HepG2 (cell line): ENCODE measurements around the gene ACP1. TPM values are rescaled to one million over a fixed set of nuclear protein-coding genes. Genes with fewer than 3 reads are reported as not detected.

ENCODE experiments used
- ARID2 ChIP-seq: sonication (generic); formaldehyde crosslinking; IDR thresholded peaks from 2 replicates; pipeline ENCODE4 v1.8.1; 2022; ENCODE audit warnings: mild to moderate bottlenecking, missing genetic modification reagents, borderline replicate concordance
- CBX1 ChIP-seq: IDR thresholded peaks from one replicate; pipeline ENCODE4 v1.6.1; 2016; ENCODE audit warnings: antibody characterized with exemption, low read depth
- FLYWCH1 ChIP-seq: sonication (generic); formaldehyde crosslinking; IDR thresholded peaks from 2 replicates; pipeline ENCODE4 v1.8.1; 2023; ENCODE audit warnings: mild to moderate bottlenecking, missing genetic modification reagents
- FOXP4 ChIP-seq: sonication (generic); formaldehyde crosslinking; IDR thresholded peaks from 2 replicates; pipeline ENCODE4 v1.4.0; 2020; ENCODE audit warnings: missing genetic modification reagents
- HIC2 ChIP-seq: sonication (generic); formaldehyde crosslinking; IDR thresholded peaks from 2 replicates; pipeline ENCODE4 v1.9.0; 2022; ENCODE audit warnings: low read depth, missing genetic modification reagents
- IRX3 ChIP-seq: sonication (generic); formaldehyde crosslinking; IDR thresholded peaks from 2 replicates; pipeline ENCODE4 v1.8.1; 2023; ENCODE audit warnings: mild to moderate bottlenecking, low read depth, missing genetic modification reagents, borderline replicate concordance
- ISL2 ChIP-seq: sonication (generic); formaldehyde crosslinking; IDR thresholded peaks from 2 replicates; pipeline ENCODE4 v1.5.0; 2020; ENCODE audit warnings: missing genetic modification reagents
- JUN ChIP-seq: sonication (generic); formaldehyde crosslinking; IDR thresholded peaks from 2 replicates; pipeline ENCODE4 v1.4.0; 2020; ENCODE audit warnings: mild to moderate bottlenecking, missing genetic modification reagents
- NFYB ChIP-seq: sonication (generic); formaldehyde crosslinking; IDR thresholded peaks from 2 replicates; pipeline ENCODE4 v1.4.0; 2020; ENCODE audit warnings: missing genetic modification reagents
- PHB2 ChIP-seq: fragments of 450-650 bp; IDR thresholded peaks from 2 replicates; pipeline ENCODE4 v1.6.1; 2018; ENCODE audit not compliant: partially characterized antibody
- ZFP36L2 ChIP-seq: sonication (generic); formaldehyde crosslinking; IDR thresholded peaks from 2 replicates; pipeline ENCODE4 v1.4.0; 2020; ENCODE audit warnings: missing genetic modification reagents
- ZMYM4 ChIP-seq: sonication (generic); formaldehyde crosslinking; IDR thresholded peaks from 2 replicates; pipeline ENCODE4 v1.8.1; 2023; ENCODE audit warnings: mild to moderate bottlenecking, missing genetic modification reagents
- ZNF136 ChIP-seq: sonication (generic); formaldehyde crosslinking; IDR thresholded peaks from 2 replicates; pipeline ENCODE4 v1.8.1; 2022; ENCODE audit warnings: low read depth, mild to moderate bottlenecking, moderate library complexity, missing genetic modification reagents
- ZNF205 ChIP-seq: IDR thresholded peaks from 2 replicates; pipeline ENCODE4 v1.6.1; 2018; ENCODE audit warnings: missing biosample characterization, missing genetic modification reagents
- ZNF337 ChIP-seq: sonication (generic); formaldehyde crosslinking; IDR thresholded peaks from 2 replicates; pipeline ENCODE4 v1.5.1; 2020; ENCODE audit warnings: missing genetic modification reagents, low read depth, mild to moderate bottlenecking, borderline replicate concordance
- ZNF646 ChIP-seq: sonication (generic); formaldehyde crosslinking; IDR thresholded peaks from 2 replicates; pipeline ENCODE4 v1.9.0; 2021; ENCODE audit warnings: mild to moderate bottlenecking, missing genetic modification reagents
- ZNF672 ChIP-seq: sonication (generic); formaldehyde crosslinking; IDR thresholded peaks from 2 replicates; pipeline ENCODE4 v1.8.1; 2022; ENCODE audit warnings: missing genetic modification reagents
- ZNF841 ChIP-seq: sonication (generic); formaldehyde crosslinking; IDR thresholded peaks from 2 replicates; pipeline ENCODE4 v1.8.1; 2023; ENCODE audit warnings: missing genetic modification reagents, borderline replicate concordance
- polyA plus RNA-seq, 8 experiments: library from polyadenylated mRNA; depleted of rRNA in 3 of 8; stranded (reverse) in 7 of 8; unstranded in 1 of 8; fragments of >200 nt; fragmentation: Illumina TruSeq in 4 of 8; extraction: Trizol in 4 of 8; gene quantifications; 2 replicates each; pipeline versions ENCODE4 v1.2.1 to v1.2.3, GENCODE V29; 2011 to 2016; ENCODE audit warnings: low read depth in 4 of 8, missing spikeins in 1 of 8, mixed read lengths in 1 of 8; ENCODE audit not compliant: insufficient read depth in 1 of 8
- total RNA-seq, 5 experiments: library from RNA; depleted of rRNA; stranded (reverse); fragments of >200 nt; fragmentation: Illumina TruSeq; extraction: Trizol; gene quantifications; 2 replicates each; pipeline ENCODE4 v1.2.3, GENCODE V29; 2016; ENCODE audit warnings: low read depth in 1 of 5
- TF ChIP-seq, protein P1 (sequence below): sonication (generic); formaldehyde crosslinking; IDR thresholded peaks from 2 replicates; pipeline ENCODE4 v1.9.0; 2021; ENCODE audit warnings: missing genetic modification reagents, mild to moderate bottlenecking, borderline replicate concordance

The ACP1 gene
- total and polyA plus RNA-seq, 2 of the 13 experiments (the other 11 are each of a cell fraction or from before 2014, with no cell fraction given) = 246 to 348 TPM

DNA sequence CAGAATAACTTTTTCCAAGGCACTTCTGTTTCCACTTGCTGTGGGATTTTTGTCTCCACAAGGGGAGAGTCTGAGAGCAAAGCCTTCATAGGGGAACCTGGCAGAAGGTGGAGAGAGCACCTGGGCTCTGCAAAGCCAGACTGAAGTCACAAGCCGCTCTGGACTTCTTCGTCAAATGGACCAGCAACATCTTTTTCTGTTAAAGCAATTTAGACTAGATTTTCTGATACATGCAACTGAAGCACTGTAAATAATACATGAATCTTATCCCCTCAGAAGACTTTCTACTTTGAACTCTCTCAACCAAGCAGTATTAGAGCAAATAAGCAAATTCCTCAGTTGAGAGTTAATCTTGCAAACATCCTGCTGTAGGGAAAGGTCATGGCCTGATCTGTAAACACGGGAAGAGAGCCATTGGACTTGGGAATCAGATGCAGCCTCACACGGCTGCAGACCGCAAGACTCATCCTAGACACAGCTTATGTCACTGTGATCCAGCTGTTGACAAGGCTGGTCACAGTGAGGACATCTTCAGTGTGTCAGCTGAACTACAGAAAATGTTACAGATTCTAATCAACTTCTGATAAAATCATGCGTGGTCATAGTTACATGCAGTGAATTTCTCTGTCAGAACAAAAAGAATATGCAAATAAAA is 4.1 kb upstream of the ACP1 start (continued):
- TF ChIP-seq ZFP36L2 (CRISPR knock-in tag) (peak; percentile 76; the same call in 1 of the 2 replicates), CBX1 (no peak), ZNF205 (CRISPR knock-in tag) (peak; percentile 94), IRX3 (CRISPR knock-in tag) (peak; percentile 92; the same call in 1 of the 2 replicates), PHB2 (no peak), JUN (peak; percentile 96), ARID2 (CRISPR knock-in tag) (peak; percentile 85; the same call in 1 of the 2 replicates), ZNF136 (CRISPR knock-in tag) (peak; percentile 95), ZNF841 (no peak), ZNF646 (peak; percentile 73; the same call in 1 of the 2 replicates), ZNF672 (no peak), FOXP4 (CRISPR knock-in tag) (peak; percentile 100), NFYB (CRISPR knock-in tag) (peak; percentile 5; the same call in 1 of the 2 replicates), ISL2 (CRISPR knock-in tag) (peak; percentile 99), HIC2 (CRISPR knock-in tag) (no peak), ZMYM4 (CRISPR knock-in tag) (peak; percentile 95), ZNF337 (CRISPR knock-in tag) (peak; percentile 95; the same call in 1 of the 2 replicates), FLYWCH1 (CRISPR knock-in tag) (peak; percentile 73; the same call in 1 of the 2 replicates)
- TF ChIP-seq, protein P1, sequence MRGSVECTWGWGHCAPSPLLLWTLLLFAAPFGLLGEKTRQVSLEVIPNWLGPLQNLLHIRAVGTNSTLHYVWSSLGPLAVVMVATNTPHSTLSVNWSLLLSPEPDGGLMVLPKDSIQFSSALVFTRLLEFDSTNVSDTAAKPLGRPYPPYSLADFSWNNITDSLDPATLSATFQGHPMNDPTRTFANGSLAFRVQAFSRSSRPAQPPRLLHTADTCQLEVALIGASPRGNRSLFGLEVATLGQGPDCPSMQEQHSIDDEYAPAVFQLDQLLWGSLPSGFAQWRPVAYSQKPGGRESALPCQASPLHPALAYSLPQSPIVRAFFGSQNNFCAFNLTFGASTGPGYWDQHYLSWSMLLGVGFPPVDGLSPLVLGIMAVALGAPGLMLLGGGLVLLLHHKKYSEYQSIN (CRISPR knock-in tag) = no peak
